Tibial nerve (tissue), 4 donors: ENCODE data around the gene RNF13. TPM values are rescaled to one million over a fixed set of nuclear protein-coding genes. Genes with fewer than 3 reads are reported as not detected.

ENCODE experiments used
- DNase-seq, 2 donors: peaks; one replicate each; pipeline ENCODE4 v3.0.0-alpha.2; 2019; ENCODE audit warnings: low spot score in 2 of 2
- H3K27ac ChIP-seq, 4 donors: fragments of 200-600 bp; sonication (generic) in 3 of 4; one replicate each; pipeline ENCODE4 v1.5.1; 2017 to 2019; ENCODE audit warnings: mild to moderate bottlenecking in 1 of 4
- H3K27me3 ChIP-seq, 2 donors: fragments of 200-600 bp; sonication (generic) in 1 of 2; one replicate each; pipeline versions ENCODE4 v1.5.1 to v1.6.0; 2017 to 2019
- H3K36me3 ChIP-seq, 3 donors: fragments of 200-600 bp; sonication (generic); one replicate each; pipeline ENCODE4 v1.5.1; 2018 to 2019
- H3K4me1 ChIP-seq, 4 donors: fragments of 200-600 bp; sonication (generic) in 3 of 4; one replicate each; pipeline ENCODE4 v1.5.1; 2017 to 2019
- H3K4me3 ChIP-seq, 4 donors: fragments of 200-600 bp; sonication (generic) in 3 of 4; one replicate each; pipeline ENCODE4 v1.5.1; 2017 to 2019; ENCODE audit warnings: mild to moderate bottlenecking in 1 of 4, moderate library complexity in 1 of 4
- H3K9me3 ChIP-seq, 4 donors: fragments of 200-600 bp; sonication (generic) in 3 of 4; one replicate each; pipeline ENCODE4 v1.5.1; 2017 to 2019
- CTCF ChIP-seq, 5 experiments: fragments of 200-600 bp in 3 of 5; fragments of 450-650 bp in 2 of 5; sonication (generic) in 3 of 5; IDR thresholded peaks; one replicate each; pipeline ENCODE4 v1.5.1; 2016 to 2019; ENCODE audit warnings: antibody characterized with exemption in 5 of 5, mild to moderate bottlenecking in 3 of 5, moderate library complexity in 2 of 5
- EP300 ChIP-seq, 2 donors: sonication (generic); formaldehyde crosslinking; IDR thresholded peaks; one replicate each; pipeline ENCODE4 v1.6.1; 2017; ENCODE audit warnings: antibody characterized with exemption in 2 of 2, mild to moderate bottlenecking in 1 of 2
- POLR2A ChIP-seq, 2 donors: fragments of 450-650 bp; IDR thresholded peaks; one replicate each; pipeline ENCODE4 v1.6.1; 2017; ENCODE audit warnings: antibody characterized with exemption in 2 of 2, mild to moderate bottlenecking in 2 of 2, moderate library complexity in 2 of 2
- WGBS, 2 donors: methylation state at CpG; one replicate each; pipeline ENCODE4 v1.1.5; 2018; 5-methylcytosine and 5-hydroxymethylcytosine counted together
- total RNA-seq, 4 donors: library from RNA; depleted of rRNA; stranded (reverse); fragments of >200 nt; gene quantifications; one replicate each; pipeline ENCODE4 v1.1.0, GENCODE V29; 2016

RNF13 gene
- total RNA-seq, 4 donors from 2014 or later: 107 to 142 (median 128) TPM

GRCh38 chr3:149969940-149970715, 157.1 kb downstream of the RNF13 start:
- WGBS, 2 donors: 0 to 1% methylated on average over 38 to 55 of the region's 73 CpGs
- Histone ChIP-seq H3K9me3 (no peaks in the 10 kb centered on the region), H3K27ac (peak overlapping the region; percentile 69 to 93 (median 90)), H3K4me3 (peak overlapping the region; percentile 72 to 90 (median 83)), H3K27me3 (no peaks in the 10 kb centered on the region), H3K4me1 (peaks cover 0 to 54% (median 12%) of the 10 kb centered on the region in 4 donors), H3K36me3 (peaks cover 0 to 10% (median 0%) of the 10 kb centered on the region in 3 donors)
- TF ChIP-seq CTCF (IDR thresholded peaks at IDR 0.05) (no peak), EP300 (IDR thresholded peaks at IDR 0.05) (no peak), POLR2A (IDR thresholded peaks at IDR 0.05) (no peak)
- peak; percentile 58 to 63 for DNase-seq

GRCh38 chr3:149970716-149971402, 157.8 kb downstream of the RNF13 start, which contains the start of gene PFN2:
PFN2 (minus strand) TSS chr3:149970895; CDS start chr3:149970856, 39 bp downstream.
- peak within 1 kb of the TSS; percentile 69 to 93 (median 90) for H3K27ac ChIP-seq
- no peaks in the 10 kb centered on the region for H3K27me3 ChIP-seq
- H3K9me3 ChIP-seq: no peaks in the 10 kb centered on the region
- H3K4me1 ChIP-seq: peaks cover 0 to 46% (median 10%) of the 10 kb centered on the region in 4 donors
- 0 to 1% methylated on average over 11 to 35 of the region's 102 CpGs for WGBS, 2 donors
- H3K4me3 ChIP-seq: peak within 1 kb of the TSS; percentile 72 to 90 (median 83)
- DNase-seq: peak; percentile 21 to 28
- TF ChIP-seq CTCF (IDR thresholded peaks at IDR 0.05): peak in 1 of 5 experiments; percentile 14
- TF ChIP-seq EP300 (IDR thresholded peaks at IDR 0.05): peak in 1 of 2 donors; percentile 25
- peak in 1 of 2 donors; percentile 29 for TF ChIP-seq POLR2A (IDR thresholded peaks at IDR 0.05)
- H3K36me3 ChIP-seq: peaks cover 0 to 2% (median 0%) of the 10 kb centered on the region in 3 donors

- DNase-seq: peak; percentile 26 to 39
- H3K27me3 ChIP-seq: no peaks in the 10 kb centered on the region
- 1 to 3% methylated on average over 21 to 31 of the region's 42 CpGs for WGBS, 2 donors
Observed at GRCh38 chr3:149971403-149972075, 158.5 kb downstream of the RNF13 start.

GRCh38 chr3:149975919-149976318, 162.9 kb downstream of the RNF13 start:
- H3K36me3 ChIP-seq: no peaks in the 10 kb centered on the region
- no peaks in the 10 kb centered on the region for H3K9me3 ChIP-seq
- TF ChIP-seq CTCF (IDR thresholded peaks at IDR 0.05) (no peak), POLR2A (IDR thresholded peaks at IDR 0.05) (no peak)
- H3K4me1 ChIP-seq: peaks cover 0 to 9% (median 3%) of the 10 kb centered on the region in 4 donors
- no peak for DNase-seq
- H3K4me3 ChIP-seq: no peak overlapping the region
- no peak overlapping the region for H3K27ac ChIP-seq
- no peaks in the 10 kb centered on the region for H3K27me3 ChIP-seq

More at GRCh38 chr3:149971403-149972075, 158.5 kb downstream of the RNF13 start:
- Histone ChIP-seq H3K9me3 (no peaks in the 10 kb centered on the region), H3K4me3 (peak overlapping the region; percentile 72 to 90 (median 83)), H3K27ac (peak overlapping the region; percentile 69 to 93 (median 90)), H3K36me3 (no peaks in the 10 kb centered on the region), H3K4me1 (peaks cover 0 to 41% (median 10%) of the 10 kb centered on the region in 4 donors)
- TF ChIP-seq POLR2A (IDR thresholded peaks at IDR 0.05): no peak
- TF ChIP-seq EP300 (IDR thresholded peaks at IDR 0.05): no peak
- no peak for TF ChIP-seq CTCF (IDR thresholded peaks at IDR 0.05)
